GM19043 (cell line): ENCODE measurements around the gene KIF5A.

ENCODE experiments used
- ATAC-seq: cut with Tn5 transposase; IDR thresholded peaks from one replicate; pipeline ENCODE4 v1.9.1; 2021; ENCODE audit warnings: low read depth; ENCODE audit not compliant: unreplicated experiment

KIF5A gene

DNA sequence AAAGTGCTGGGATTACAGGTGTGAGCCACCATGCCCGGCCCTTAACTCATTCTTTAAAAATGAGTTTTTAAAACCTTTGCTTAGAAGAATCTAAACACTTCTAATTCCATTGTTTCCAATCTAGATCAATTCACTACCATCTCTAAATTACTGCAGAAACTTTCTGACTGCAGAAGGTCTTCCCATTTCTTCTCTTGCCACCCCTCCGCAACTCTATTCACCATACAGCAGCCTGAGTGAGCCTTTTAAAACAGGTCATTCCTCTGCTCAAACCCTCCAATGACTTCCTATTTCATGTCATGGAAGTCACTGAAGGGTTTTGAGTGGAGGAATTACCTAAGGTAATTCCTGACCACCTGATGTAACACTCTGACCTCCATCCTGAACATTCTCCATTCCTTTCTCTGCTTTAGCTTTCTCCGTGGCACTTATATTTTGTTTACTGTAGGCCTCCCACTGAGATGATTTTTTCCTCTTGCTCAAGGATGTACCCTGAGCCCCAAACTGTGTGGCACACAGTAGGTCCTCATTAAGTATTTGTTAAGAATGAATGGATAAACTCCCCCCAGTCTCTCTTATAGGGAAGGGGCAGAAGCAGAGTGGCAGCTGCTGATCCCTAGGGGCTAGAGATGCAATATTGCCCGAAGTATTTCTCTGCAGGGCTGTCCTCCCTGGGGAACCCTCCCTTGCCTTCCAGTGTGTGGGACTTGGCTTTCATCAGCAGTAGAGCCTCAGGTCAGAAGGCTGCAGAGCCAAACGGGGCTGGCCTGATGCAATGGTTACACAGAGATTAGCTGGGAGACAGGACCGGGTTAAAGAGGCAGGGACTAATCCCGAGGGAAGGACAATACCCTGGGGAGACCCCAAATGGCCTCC is 30.7 kb upstream of the KIF5A start:
- no peak for ATAC-seq

DNA sequence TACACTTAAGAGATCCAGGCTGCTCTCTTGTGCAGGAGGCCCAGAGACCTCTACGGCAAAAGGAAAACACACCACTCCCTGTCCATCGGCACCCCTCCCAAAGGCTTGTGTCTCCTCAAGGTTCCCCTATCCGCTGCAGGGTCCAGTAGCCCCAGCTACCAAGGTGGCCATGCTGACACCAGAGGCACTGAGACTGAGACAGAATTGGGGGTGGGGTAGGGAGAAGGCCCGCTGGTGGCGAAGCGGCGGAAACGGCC is 30.1 kb upstream of the KIF5A start:
- ATAC-seq = peak; percentile 2

DNA sequence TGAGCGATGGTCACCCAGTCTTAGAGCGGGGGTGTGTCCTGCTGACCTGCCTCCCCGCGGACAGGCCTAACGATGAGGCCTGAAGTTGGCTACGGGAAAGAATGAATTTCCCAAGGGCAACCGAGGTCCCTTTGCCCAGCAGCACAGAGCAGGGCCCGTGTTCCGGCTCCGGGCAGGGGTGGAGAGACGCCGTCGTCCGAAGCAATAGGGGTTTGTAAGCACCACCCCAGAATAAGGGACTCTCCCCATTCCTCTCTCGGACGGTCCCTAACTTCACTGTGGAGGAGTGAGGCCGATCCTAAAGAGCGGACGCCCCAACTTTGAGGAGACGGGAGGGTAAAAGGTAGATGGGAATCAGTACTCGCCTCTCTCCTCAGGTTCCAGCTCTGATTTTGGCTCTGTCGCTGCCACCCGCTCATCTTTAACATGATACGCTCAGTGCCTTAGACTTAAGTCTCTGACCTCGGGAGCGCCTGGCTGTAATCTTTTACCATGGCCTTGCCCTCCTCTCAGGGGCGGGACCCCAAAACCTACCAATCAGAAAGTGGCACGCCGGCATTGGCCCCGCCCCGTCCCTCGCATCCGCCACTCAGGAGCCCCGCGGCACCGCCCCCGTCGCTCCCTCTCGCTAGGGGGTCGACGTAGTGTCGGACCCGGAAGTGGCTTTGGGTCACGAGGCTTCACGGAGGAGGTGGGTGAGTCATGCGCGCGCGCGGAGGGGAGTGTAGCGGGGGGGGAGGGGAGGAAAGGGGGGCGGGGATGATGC is 29.6 kb upstream of the KIF5A start, which contains the start of gene DDIT3:
Gene DDIT3 (minus strand): TSS at position 462 of the 766 bp plus-strand sequence. CDS start 3,108 bp downstream, outside the sequence.
- peak; percentile 68 for ATAC-seq

DNA sequence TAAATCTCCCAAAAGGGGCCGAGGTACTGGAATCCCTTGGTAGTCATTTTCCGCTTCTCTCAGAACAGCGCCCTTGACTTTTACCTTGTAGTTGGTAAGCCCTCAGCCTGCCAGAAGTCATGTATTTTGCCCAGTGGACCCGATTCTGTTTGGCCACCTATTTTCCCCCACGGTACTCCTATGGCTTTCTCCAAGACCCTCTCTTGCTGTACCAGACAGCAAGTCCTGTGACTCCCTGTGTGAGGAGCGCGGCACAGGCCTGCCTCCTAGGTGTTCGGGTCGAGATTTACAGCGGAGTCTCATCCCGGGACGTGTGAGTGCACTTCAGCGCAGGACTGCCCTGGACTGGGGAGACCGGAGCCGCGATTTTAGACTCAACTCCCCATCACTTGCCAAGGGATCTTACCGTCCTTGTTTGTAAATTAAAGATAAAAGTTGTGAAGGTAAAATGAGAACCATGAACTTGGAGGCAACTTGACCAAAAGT is 28.3 kb upstream of the KIF5A start:
- ATAC-seq = no peak

DNA sequence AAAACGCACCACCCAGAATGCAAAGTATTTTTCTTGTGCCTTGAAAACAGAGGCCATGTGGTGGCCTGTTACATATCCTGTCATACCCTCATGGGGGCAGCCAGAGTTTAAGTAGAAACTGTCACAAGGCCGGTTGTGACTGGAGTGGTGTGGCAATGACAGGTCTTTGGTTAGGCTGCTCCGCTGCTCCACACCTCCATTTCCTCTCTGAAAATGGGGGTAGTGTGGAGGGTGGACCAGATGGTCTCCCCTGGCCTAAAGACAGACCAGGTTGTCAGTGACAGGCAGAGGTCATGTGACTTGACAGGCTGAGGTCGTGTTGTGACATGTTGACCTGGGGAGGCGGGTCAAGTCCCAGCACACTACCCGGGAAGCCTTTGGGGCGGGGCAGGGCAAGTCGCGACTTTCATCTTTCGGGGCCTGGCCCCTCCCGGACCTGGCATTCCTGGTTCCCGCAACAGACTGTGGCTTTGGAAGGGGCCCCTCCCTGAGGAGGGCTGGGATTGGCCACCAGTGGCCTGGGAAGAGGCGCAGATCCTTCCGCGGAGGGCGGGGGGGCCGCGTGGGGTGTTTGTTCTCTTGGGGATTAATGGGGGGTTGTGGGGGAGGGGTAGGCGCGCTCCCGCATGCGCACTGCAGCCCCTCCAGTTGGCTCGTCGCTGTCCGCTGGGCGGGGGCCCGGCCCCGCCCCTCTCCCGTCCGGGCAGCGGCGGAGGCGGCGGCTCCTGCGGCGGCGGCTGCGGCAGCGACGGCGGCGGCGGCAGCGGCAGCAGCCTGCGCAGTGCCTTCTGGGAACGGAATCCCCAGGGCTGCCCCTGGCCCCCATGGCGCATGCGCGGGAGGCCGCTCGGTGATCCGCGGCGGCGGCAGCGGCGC is 27.6 kb upstream of the KIF5A start, which contains the start of gene MBD6:
Gene MBD6 (plus strand): TSS at position 814 of the 876 bp plus-strand sequence. CDS start 1,480 bp downstream, outside the sequence.
- peak; percentile 34 for ATAC-seq

DNA sequence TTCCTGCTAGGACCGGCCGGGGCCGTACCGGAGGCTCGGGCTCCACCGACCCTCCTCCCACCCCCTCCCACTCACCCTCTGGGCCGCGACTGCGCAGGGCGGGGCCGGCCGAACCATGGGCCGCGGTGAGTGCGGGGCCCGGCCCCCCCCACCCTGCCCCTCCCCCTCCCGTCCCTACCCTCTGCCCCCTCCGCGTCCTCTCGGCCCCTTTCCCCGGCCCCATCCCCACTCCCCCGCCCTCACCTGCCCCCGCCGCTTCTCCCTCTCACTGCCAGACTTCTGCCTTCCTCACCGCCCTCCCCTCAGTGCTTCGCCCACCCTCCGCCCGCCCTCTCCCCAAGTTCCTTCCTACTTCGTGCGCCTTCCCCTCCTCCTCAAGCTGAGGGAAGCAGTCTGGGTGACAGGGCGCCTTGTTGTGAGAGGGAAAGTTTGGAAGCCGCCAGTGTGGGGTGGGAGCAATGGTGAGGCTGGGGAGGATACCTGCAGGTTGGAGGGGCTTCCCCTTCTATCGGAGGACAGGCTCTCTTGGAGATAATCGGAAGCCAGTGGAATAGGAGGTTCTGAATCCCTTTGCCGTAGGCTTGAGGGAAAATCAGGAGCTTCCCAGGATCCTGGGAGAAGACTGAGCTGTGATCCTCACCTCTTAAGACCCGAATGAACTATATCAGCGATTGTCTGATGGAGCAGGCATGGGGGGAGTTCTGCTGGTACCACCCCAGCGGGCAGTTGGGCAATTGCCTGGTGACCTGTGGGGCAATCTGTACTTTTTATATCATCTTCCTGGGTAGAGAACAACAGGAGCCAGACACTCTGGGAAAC is 26.7 kb upstream of the KIF5A start:
- no peak for ATAC-seq

DNA sequence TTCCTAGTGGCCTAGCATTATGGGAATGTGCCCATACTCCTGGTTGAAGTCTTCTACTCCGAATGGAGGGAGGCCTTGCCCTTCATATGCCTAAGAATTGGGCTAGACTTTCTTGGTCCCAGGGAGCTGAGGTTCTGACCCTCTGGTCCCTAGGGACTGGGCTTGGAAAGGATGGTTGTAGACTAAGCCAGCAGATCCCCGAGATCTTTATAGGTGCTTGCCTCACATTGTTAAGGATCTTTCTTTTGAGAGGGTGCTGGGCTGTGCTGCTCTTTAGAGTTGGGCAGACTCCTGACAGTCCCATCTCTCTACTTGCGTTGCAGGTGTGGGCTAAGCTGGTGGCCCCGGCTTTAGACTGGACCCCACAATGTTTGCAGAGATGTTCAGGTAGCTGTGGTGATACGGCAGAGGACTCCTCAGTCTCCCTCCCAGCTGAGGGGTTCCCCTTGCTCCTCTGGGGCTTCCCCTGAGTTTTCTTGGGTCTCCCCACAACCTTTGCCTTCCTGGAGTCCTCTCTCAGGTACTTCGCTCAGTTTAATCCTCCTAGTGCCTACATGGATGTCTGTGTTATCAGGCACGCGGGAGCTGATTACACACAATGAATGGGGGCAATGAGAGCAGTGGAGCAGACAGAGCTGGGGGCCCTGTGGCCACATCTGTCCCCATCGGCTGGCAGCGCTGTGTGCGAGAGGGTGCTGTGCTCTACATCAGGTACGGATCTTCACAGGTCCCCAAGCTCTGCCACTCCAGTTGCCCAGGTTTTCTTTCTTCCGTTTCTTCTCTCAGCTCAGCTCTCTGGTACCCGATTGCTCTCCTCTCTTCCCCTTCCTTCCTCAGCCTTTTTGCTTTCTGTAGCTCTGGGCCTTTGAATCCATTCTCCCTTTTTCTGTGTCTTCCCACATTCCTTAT is 25.9 kb upstream of the KIF5A start:
- no peak for ATAC-seq

DNA sequence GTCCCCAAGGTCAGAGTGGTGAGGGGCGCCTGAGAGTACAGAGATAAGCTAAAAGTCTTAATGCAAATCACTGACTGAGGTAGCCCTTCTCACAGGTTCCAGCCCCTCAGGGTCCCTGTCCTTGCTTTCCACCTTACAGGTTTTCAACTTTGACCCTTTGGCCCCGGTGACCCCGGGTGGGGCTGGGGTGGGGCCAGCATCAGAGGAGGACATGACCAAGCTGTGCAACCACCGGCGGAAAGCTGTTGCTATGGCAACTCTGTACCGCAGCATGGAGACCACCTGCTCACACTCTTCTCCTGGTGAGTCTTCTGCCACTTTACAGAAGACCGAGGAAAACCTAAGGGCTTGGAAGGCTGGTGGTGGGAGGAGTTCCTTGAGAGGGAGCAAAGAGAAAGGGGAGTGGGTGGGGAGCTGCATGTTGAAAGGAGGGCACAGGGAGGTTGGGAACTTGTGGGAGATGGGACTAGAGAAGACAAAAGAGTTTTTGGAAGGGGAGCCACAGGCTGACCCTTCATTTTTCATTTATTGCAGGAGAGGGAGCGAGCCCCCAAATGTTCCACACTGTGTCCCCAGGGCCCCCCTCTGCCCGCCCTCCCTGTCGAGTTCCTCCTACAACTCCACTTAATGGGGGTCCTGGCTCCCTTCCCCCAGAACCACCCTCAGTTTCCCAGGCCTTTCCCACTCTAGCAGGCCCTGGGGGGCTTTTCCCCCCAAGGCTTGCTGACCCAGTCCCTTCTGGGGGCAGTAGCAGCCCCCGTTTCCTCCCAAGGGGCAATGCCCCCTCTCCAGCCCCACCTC is 24.8 kb upstream of the KIF5A start:
- no peak for ATAC-seq

DNA sequence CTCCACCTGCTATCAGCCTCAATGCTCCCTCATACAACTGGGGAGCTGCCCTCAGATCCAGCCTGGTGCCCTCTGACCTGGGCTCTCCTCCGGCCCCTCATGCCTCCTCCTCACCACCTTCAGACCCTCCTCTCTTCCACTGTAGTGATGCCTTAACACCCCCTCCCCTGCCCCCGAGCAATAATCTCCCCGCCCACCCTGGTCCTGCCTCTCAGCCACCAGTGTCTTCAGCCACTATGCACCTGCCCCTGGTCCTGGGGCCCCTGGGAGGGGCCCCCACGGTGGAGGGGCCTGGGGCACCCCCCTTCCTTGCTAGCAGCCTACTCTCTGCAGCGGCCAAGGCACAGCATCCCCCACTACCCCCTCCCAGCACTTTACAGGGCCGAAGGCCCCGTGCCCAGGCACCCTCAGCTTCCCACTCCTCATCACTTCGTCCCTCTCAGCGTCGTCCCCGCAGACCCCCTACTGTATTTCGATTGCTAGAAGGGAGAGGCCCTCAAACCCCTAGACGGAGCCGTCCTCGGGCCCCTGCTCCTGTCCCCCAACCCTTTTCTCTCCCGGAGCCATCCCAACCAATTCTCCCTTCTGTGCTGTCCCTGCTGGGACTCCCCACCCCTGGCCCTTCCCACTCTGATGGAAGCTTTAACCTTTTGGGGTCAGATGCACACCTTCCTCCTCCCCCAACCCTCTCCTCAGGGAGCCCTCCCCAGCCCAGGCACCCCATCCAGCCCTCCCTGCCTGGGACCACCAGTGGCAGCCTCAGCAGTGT is 24.0 kb upstream of the KIF5A start:
- ATAC-seq = no peak

DNA sequence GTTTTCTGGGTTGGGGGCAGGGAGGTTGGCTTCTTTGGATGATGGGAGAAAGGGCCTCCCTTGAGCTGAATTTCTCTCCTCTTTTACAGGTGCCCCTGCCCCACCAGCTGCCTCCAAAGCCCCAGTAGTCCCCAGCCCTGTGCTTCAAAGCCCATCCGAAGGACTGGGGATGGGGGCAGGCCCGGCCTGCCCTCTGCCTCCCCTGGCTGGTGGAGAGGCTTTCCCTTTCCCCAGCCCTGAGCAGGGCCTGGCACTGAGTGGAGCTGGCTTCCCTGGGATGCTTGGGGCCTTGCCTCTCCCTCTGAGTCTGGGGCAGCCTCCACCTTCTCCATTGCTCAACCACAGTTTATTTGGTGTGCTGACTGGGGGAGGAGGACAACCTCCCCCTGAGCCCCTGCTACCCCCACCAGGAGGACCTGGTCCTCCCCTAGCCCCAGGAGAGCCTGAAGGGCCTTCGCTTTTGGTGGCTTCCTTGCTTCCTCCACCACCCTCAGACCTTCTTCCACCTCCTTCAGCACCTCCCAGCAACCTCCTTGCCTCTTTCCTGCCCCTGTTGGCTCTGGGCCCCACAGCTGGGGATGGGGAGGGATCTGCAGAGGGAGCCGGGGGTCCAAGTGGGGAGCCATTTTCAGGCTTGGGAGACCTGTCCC is 23.2 kb upstream of the KIF5A start:
- ATAC-seq = no peak

DNA sequence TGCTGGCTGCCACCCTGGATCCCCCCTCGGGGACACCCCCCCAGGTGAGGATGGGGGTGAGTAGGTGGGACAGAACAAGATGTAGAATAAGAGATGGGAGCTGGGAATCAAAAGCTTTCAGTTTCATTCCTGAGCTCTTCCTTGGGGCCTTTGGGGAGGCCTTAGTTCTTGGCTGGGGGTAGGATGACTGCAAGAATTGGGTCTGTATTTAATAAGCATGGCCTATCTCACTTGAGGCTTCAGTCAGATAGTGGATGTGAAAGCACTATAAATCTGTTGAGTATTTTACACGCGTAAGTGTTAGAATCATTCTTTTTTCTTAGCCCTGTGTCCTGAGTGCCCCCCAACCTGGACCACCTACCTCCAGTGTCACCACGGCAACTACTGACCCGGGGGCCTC is 22.7 kb upstream of the KIF5A start:
- ATAC-seq = no peak

DNA sequence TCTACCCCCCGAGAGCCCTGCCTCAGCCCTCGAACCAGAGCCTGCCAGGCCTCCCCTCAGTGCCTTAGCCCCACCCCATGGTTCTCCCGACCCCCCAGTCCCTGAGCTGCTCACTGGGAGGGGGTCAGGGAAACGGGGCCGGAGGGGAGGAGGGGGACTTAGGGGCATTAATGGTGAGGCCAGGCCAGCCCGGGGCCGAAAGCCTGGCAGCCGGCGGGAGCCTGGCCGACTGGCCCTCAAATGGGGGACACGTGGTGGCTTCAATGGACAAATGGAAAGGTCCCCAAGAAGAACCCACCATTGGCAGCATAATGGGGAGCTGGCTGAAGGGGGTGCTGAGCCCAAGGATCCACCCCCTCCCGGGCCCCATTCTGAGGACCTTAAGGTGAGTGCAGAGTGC is 21.7 kb upstream of the KIF5A start:
- no peak for ATAC-seq

DNA sequence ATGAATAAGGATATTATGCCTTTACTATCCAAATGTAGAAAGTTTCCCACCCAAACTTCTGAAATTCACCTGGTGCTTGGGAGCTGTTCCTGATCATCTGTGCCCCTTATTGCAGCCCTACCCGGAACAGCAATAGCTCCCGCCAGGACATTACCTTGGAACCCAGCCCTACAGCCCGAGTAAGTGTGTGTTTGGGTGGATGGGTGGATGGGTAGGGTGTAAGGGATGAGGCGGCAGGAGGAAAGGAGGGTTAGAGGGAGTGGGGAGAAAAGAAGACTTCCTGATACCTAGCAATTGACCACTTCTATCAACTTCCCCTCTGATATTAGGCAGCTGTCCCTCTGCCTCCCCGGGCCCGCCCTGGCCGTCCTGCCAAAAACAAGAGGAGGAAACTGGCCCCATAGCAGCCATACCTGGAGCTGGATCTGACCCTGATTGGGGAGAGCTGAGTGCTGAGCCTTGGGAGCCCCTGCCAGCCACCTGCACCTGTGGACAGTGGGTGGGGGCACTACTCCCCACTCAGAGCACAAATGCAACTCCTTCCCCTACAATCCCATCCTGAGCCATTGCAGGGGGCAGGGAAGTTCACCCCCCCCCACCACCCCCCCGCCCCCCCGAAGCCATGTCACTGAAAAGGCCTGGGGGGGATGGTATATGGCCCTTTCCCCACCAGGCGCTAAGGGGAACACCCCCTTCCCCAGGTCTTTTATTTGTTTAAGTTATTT is 20.9 kb upstream of the KIF5A start:
- ATAC-seq = no peak

DNA sequence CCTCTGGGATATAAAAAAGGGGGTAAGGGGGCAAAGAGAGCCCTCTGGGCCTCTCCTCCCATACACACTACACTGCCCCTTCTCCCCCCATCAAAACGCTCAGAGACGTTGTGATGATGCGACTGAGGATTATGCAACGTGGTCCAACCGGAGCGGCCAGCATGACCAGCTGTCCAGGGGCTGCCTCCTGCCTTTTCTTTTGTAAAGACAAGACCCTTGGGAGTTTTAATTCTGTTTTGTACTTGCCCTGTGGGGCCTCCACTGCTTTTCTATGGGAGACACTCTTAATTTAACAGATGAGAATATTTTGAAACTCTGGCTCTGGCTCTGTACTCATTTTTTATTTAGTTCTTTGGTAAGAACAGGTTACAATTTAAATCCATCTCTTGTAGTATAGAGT is 20.0 kb upstream of the KIF5A start:
- ATAC-seq = no peak

DNA sequence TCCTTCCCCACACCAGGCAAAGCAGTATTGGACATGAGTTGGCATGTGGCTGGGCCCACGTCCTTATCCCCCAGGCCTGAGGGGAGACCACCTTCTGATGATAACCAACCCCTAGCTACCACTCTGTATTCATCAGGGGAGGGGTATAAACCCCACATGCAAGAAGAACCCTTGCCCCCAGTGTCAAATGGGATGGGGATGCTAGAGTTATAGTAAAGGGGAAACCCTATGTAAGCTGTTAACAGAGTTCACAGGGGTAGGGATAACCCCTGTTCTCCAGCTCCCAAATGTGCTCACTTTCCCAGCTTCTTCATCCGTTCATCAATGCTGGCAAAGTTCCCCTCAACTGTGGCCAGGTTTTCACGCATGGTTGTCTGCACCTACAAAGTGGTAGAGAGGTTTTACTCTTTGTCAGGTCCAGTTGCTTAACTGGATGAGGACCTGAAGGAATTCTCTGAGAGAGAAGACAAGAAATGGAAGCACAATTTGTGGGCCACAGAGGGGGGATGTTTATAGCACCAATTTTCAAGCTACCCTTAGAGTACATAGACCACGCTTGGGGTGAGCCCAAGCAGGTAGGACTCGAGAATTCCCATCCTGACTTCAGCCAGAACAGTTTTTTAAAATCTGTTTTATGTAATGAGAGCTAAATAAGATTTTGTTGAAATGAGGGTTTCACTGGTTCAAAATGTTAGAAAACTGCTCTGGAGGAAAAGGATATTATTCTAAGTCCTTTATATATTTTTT is 19.3 kb upstream of the KIF5A start:
- no peak for ATAC-seq

DNA sequence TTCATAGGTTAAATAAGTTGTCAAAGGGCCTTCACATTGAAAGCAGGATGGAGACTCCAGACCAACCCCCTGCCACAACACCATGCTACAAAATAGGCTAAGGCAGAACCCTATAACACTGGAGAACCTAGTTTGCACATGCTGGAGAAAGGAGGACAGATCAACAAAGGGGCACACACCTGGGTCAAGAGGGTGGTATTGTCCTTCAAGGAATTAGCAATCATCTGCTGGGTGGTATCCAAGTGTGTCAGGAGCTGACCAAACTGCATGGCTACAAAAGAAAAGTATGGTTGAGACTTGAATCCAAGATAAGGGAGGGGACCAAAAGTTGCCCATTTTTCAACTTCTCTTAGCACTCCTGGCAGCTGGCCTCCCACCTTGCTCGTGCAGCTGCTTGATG is 18.0 kb upstream of the KIF5A start:
- no peak for ATAC-seq
